H9 (cell line): ENCODE results near the gene BMPR2. TPM values are rescaled to one million over a fixed set of nuclear protein-coding genes. Genes with fewer than 3 reads are reported as not detected.

Experiments
- DNase-seq: peaks from one replicate; pipeline ENCODE4 v3.0.0-alpha.2; 2017
- H2AFZ ChIP-seq: one replicate; pipeline ENCODE4 v1.6.1; 2013; ENCODE audit warnings: mild to moderate bottlenecking, low read length, control low read depth, moderate library complexity
- H2AK5ac ChIP-seq: 2 replicates; pipeline ENCODE4 v1.6.1; 2013; ENCODE audit warnings: low read length, control low read depth, mixed read lengths; ENCODE audit not compliant: insufficient read length
- H2BK120ac ChIP-seq: one replicate; pipeline ENCODE4 v1.6.1; 2013; ENCODE audit warnings: low read depth, mild to moderate bottlenecking, low read length, control low read depth, inconsistent platforms; ENCODE audit not compliant: poor library complexity, severe bottlenecking
- H2BK12ac ChIP-seq: 2 replicates; pipeline ENCODE4 v1.6.1; 2013; ENCODE audit warnings: low read length, control low read depth, mixed read lengths, low read depth; ENCODE audit not compliant: insufficient read length
- H2BK15ac ChIP-seq: 2 replicates; pipeline ENCODE4 v1.6.1; 2013; ENCODE audit warnings: low read depth, low read length, control low read depth
- H2BK20ac ChIP-seq: one replicate; pipeline ENCODE4 v1.6.1; 2013; ENCODE audit warnings: low read depth, mild to moderate bottlenecking, low read length, control low read depth, inconsistent platforms; ENCODE audit not compliant: poor library complexity, severe bottlenecking
- H2BK5ac ChIP-seq: 2 replicates; pipeline ENCODE4 v1.6.1; 2013; ENCODE audit warnings: low read length, control low read depth, mixed read lengths; ENCODE audit not compliant: insufficient read length
- H3K14ac ChIP-seq: 2 replicates; pipeline ENCODE4 v1.6.1; 2013; ENCODE audit warnings: low read length, control low read depth; ENCODE audit not compliant: insufficient read depth
- H3K18ac ChIP-seq: 2 replicates; pipeline ENCODE4 v1.6.1; 2013; ENCODE audit warnings: low read depth, mild to moderate bottlenecking, mixed read lengths, low read length, control low read depth; ENCODE audit not compliant: insufficient read length
- H3K23ac ChIP-seq: 2 replicates; pipeline ENCODE4 v1.6.1; 2013; ENCODE audit warnings: low read length, control low read depth, mixed read lengths, low read depth; ENCODE audit not compliant: insufficient read length
- H3K23me2 ChIP-seq: 2 replicates; pipeline ENCODE4 v1.6.1; 2013; ENCODE audit warnings: low read depth, mild to moderate bottlenecking, mixed read lengths, low read length, control low read depth; ENCODE audit not compliant: insufficient read length, poor library complexity, severe bottlenecking
- H3K27ac ChIP-seq: 2 replicates; pipeline ENCODE4 v1.5.1; 2013; ENCODE audit warnings: low read length, control low read depth, mixed read lengths, low read depth; ENCODE audit not compliant: insufficient read length
- H3K27me3 ChIP-seq: 2 replicates; pipeline ENCODE4 v1.6.1; 2013; ENCODE audit warnings: low read length, control low read depth, inconsistent platforms; ENCODE audit not compliant: insufficient read depth
- H3K4ac ChIP-seq: 2 replicates; pipeline ENCODE4 v1.6.1; 2013; ENCODE audit warnings: low read depth, mild to moderate bottlenecking, control low read depth, inconsistent platforms, low read length, moderate library complexity
- H3K4me1 ChIP-seq: 2 replicates; pipeline ENCODE4 v1.6.1; 2013; ENCODE audit warnings: low read length, control low read depth, inconsistent platforms; ENCODE audit not compliant: insufficient read depth
- H3K4me2 ChIP-seq: 2 replicates; pipeline ENCODE4 v1.6.1; 2013; ENCODE audit warnings: low read length, control low read depth, mixed read lengths; ENCODE audit not compliant: insufficient read length, insufficient read depth
- H3K56ac ChIP-seq: 2 replicates; pipeline ENCODE4 v1.6.1; 2013; ENCODE audit warnings: low read depth, mild to moderate bottlenecking, mixed read lengths, low read length, control low read depth; ENCODE audit not compliant: insufficient read length
- H3K79me1 ChIP-seq: 2 replicates; pipeline ENCODE4 v1.6.1; 2013; ENCODE audit warnings: low read depth, mild to moderate bottlenecking, moderate library complexity, low read length, control low read depth, inconsistent platforms; ENCODE audit not compliant: insufficient read depth, poor library complexity, severe bottlenecking
- H3K79me2 ChIP-seq: 2 replicates; pipeline ENCODE4 v1.6.1; 2013; ENCODE audit warnings: low read length, control low read depth, inconsistent platforms; ENCODE audit not compliant: insufficient read depth
- H3K9ac ChIP-seq: 2 replicates; pipeline ENCODE4 v1.6.1; 2013; ENCODE audit warnings: low read length, control low read depth, mixed read lengths; ENCODE audit not compliant: insufficient read length; ENCODE audit errors: extremely low read depth
- H3K9me3 ChIP-seq: one replicate; pipeline ENCODE4 v1.6.1; 2013; ENCODE audit warnings: low read depth, low read length, inconsistent platforms; ENCODE audit not compliant: control insufficient read depth
- H3T11ph ChIP-seq: one replicate; pipeline ENCODE4 v1.6.1; 2013; ENCODE audit warnings: mild to moderate bottlenecking, low read length, control low read depth, inconsistent platforms
- H4K20me1 ChIP-seq: one replicate; pipeline ENCODE4 v1.6.1; 2013; ENCODE audit not compliant: control insufficient read depth, insufficient read length, insufficient read depth
- H4K5ac ChIP-seq: 2 replicates; pipeline ENCODE4 v1.6.1; 2013; ENCODE audit warnings: low read depth, mild to moderate bottlenecking, mixed read lengths, low read length, control low read depth; ENCODE audit not compliant: insufficient read length
- H4K8ac ChIP-seq: replicated peaks from 2 replicates; pipeline ENCODE4 v1.6.1; 2013; ENCODE audit warnings: low read length, control low read depth, mixed read lengths, low read depth; ENCODE audit not compliant: insufficient read length
- H4K91ac ChIP-seq: 2 replicates; pipeline ENCODE4 v1.6.1; 2013; ENCODE audit warnings: low read depth, mild to moderate bottlenecking, moderate library complexity, mixed read lengths, low read length, control low read depth; ENCODE audit not compliant: insufficient read length
- H3K27ac Mint-ChIP-seq, 3 experiments: 2 replicates in 2 of 3; 3 replicates in 1 of 3; pipeline ENCODE4 v1.8.0; 2020 to 2021; ENCODE audit warnings: mixed read lengths in 3 of 3, mild to moderate bottlenecking in 1 of 3, moderate library complexity in 1 of 3
- H3K27me3 Mint-ChIP-seq: 2 replicates; pipeline ENCODE4 v1.8.0; 2021; ENCODE audit warnings: low read depth, mild to moderate bottlenecking, moderate library complexity, mixed read lengths
- H3K36me3 Mint-ChIP-seq, 3 experiments: 2 replicates in 2 of 3; 3 replicates in 1 of 3; pipeline ENCODE4 v1.8.0; 2020 to 2021; ENCODE audit warnings: low read depth in 3 of 3, mixed read lengths in 3 of 3; ENCODE audit not compliant: insufficient read depth in 1 of 3
- H3K4me1 Mint-ChIP-seq, 2 experiments: 2 replicates each; pipeline ENCODE4 v1.8.0; 2020; ENCODE audit warnings: mixed read lengths in 2 of 2
- H3K4me3 Mint-ChIP-seq, 2 experiments: 2 replicates in 1 of 2; 3 replicates in 1 of 2; pipeline ENCODE4 v1.8.0; 2020 to 2021; ENCODE audit warnings: mild to moderate bottlenecking in 2 of 2, mixed read lengths in 2 of 2, moderate library complexity in 1 of 2
- H3K9me3 Mint-ChIP-seq, 2 experiments: 2 replicates in 1 of 2; 3 replicates in 1 of 2; pipeline ENCODE4 v1.8.0; 2020; ENCODE audit warnings: mild to moderate bottlenecking in 2 of 2, mixed read lengths in 2 of 2, moderate library complexity in 1 of 2
- CTCF ChIP-seq: fragments of 200-600 bp; sonication (generic); conservative IDR thresholded peaks from 3 replicates; pipeline ENCODE4 v1.8.0; 2021; ENCODE audit warnings: antibody characterized with exemption, mild to moderate bottlenecking
- total RNA-seq: library from RNA; stranded (reverse); gene quantifications from 2 replicates; pipeline ENCODE4 v1.2.1, GENCODE V29; 2021

The BMPR2 gene
- total RNA-seq, 1 experiment from 2014 or later: 17.3 TPM

GRCh38 chr2:202400941-202401340 lies 24.8 kb downstream of the BMPR2 start:
- no peaks in the 10 kb centered on the region for H4K20me1 ChIP-seq
- no peak overlapping the region for H4K91ac ChIP-seq
- no peak overlapping the region for H2BK15ac ChIP-seq
- Mint-ChIP-seq H3K9me3 (no peaks in the 10 kb centered on the region), H3K4me1 (peaks cover 15 to 17% of the 10 kb centered on the region in 2 experiments), H3K36me3 (peaks cover 0 to 4% (median 2%) of the 10 kb centered on the region in 3 experiments; a peak in 2 of 7 replicates), H3K27ac (no peak overlapping the region; a peak in 1 of 7 replicates), H3K27me3 (no peaks in the 10 kb centered on the region), H3K4me3 (no peak overlapping the region)
- H3K79me2 ChIP-seq: peaks cover 2% of the 10 kb centered on the region; the same call in 1 of the 2 replicates
- H3K14ac ChIP-seq: no peak overlapping the region
- H2BK5ac ChIP-seq: no peak overlapping the region
- no peak overlapping the region for H4K8ac ChIP-seq
- H3K9ac ChIP-seq: no peak overlapping the region
- no peak overlapping the region for H3K23ac ChIP-seq
- TF ChIP-seq CTCF: no peak
- H3K9me3 ChIP-seq: no peaks in the 10 kb centered on the region
- no peak overlapping the region for H3K4ac ChIP-seq
- no peak overlapping the region for H2BK12ac ChIP-seq
- no peaks in the 10 kb centered on the region for H3K27me3 ChIP-seq
- H4K5ac ChIP-seq: no peak overlapping the region
- H3K18ac ChIP-seq: no peak overlapping the region
- H3K27ac ChIP-seq: no peak overlapping the region
- H3K4me1 ChIP-seq: no peaks in the 10 kb centered on the region
- DNase-seq: no peak
- H2BK20ac ChIP-seq: no peak overlapping the region
- H2AK5ac ChIP-seq: no peak overlapping the region
- H2AFZ ChIP-seq: no peak overlapping the region
- peaks cover 6% of the 10 kb centered on the region for H3K79me1 ChIP-seq
- H2BK120ac ChIP-seq: no peak overlapping the region
- H3K4me2 ChIP-seq: no peak overlapping the region
- no peak overlapping the region for H3K56ac ChIP-seq
- H3K23me2 ChIP-seq: no peaks in the 10 kb centered on the region
- H3T11ph ChIP-seq: no peak overlapping the region
